Mucosa of rectum (tissue), 2 donors: ENCODE results near the gene GSTM1.
"Not testable (repeated sequence)": the region's sequence is repeated elsewhere in the genome, so short reads cannot be mapped to it uniquely, and the experiment has no call there.

Experiments used
- H3K27ac ChIP-seq, 2 donors: one replicate each; pipeline ENCODE4 v1.7.0; 2013; ENCODE audit warnings: inconsistent platforms in 2 of 2, low read depth in 2 of 2, low read length in 2 of 2
- H3K27me3 ChIP-seq, 2 donors: one replicate each; pipeline ENCODE4 v1.7.0; 2013; ENCODE audit warnings: low read length in 2 of 2; ENCODE audit not compliant: control insufficient read depth in 2 of 2, insufficient read depth in 2 of 2
- H3K36me3 ChIP-seq, 2 donors: one replicate each; pipeline ENCODE4 v1.7.0; 2013; ENCODE audit warnings: low read length in 2 of 2; ENCODE audit not compliant: control insufficient read depth in 2 of 2, insufficient read depth in 2 of 2
- H3K4me1 ChIP-seq, 2 donors: one replicate each; pipeline ENCODE4 v1.7.0; 2013; ENCODE audit warnings: low read length in 2 of 2, mild to moderate bottlenecking in 1 of 2; ENCODE audit not compliant: control insufficient read depth in 2 of 2, insufficient read depth in 2 of 2
- H3K4me3 ChIP-seq, 2 donors: one replicate each; pipeline ENCODE4 v1.7.0; 2013; ENCODE audit warnings: low read length in 2 of 2
- H3K9ac ChIP-seq, 2 donors: one replicate each; pipeline ENCODE4 v1.7.0; 2013; ENCODE audit warnings: low read length in 2 of 2, low read depth in 1 of 2, mild to moderate bottlenecking in 1 of 2
- H3K9me3 ChIP-seq, 2 donors: one replicate each; pipeline ENCODE4 v1.7.0; 2013; ENCODE audit warnings: low read length in 2 of 2; ENCODE audit not compliant: control insufficient read depth in 2 of 2
- donor health status: healthy.
- donor health status: Normal muscosa, but diverticular disease.

Gene GSTM1

DNA sequence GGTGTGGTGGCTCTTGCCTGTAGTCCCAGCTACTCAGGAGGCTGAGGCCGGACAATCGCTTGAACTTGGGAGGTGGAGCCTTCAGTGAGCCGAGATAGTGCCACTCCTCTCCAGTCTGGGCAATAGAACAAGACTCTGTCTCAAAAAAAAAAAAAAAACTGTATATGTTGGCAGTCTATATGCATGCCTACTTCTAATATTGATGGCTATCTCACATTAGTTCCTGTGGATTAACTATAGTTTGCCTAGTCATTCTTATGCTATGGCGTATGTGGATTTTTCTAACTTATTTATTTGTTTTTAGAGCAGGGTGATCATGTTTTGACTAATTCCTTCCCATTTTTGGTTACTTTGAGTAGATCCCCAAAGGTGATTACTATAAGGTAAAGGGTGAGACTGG is 9.4 kb downstream of the GSTM1 start:
- H3K4me3 ChIP-seq, result no peak overlapping the region
- H3K4me1 ChIP-seq, result no peaks in the 10 kb centered on the region
- H3K36me3 ChIP-seq, result no peaks in the 10 kb centered on the region
- H3K9me3 ChIP-seq, result no peaks in the 10 kb centered on the region
- H3K27me3 ChIP-seq, result no peaks in the 10 kb centered on the region
- no peak overlapping the region for H3K9ac ChIP-seq
- H3K27ac ChIP-seq, result no peak overlapping the region

DNA sequence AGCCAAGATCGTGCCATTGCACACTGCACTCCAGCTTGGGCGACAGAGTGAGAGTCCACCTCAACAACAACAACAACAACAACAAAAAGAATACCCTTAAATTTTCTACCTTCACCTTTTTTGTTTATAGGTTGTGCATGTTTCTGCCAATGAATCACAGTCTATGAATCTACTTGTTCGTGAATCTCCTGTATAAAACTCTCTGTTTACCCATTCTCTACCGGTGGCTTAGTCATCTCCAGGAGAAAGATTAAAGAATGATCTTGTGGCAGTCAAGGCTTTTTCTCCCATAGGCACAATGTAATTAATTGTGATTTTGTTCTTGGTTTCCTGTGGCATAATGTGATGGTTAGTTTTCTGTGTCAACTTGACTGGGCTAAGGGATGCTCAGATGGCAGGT is 10.2 kb downstream of the GSTM1 start:
- H3K4me1 ChIP-seq, H3K27ac ChIP-seq, H3K9me3 ChIP-seq, H3K9ac ChIP-seq, H3K27me3 ChIP-seq, H3K4me3 ChIP-seq, H3K36me3 ChIP-seq: not testable (repeated sequence)

DNA sequence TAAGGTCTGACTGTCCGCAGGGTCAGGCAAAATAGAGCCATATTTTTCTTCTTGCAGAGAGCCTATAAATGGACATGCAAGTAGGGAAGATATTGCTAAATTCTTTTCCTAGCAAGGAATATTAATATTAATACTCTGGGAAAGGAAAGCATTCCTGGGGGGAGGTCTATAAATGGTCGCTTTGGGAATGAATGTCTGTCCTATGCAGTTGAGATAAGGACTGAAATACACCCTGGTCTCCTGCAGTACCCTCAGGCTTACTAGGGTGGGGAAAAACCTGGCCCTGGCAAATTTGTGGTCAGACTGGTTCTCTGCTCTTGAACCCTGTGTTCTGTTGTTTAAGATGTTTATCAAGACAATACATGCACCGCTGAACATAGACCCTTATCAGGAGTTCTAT is 15.3 kb downstream of the GSTM1 start:
- H3K27ac ChIP-seq, H3K36me3 ChIP-seq, H3K4me1 ChIP-seq, H3K27me3 ChIP-seq, H3K9me3 ChIP-seq, H3K9ac ChIP-seq, H3K4me3 ChIP-seq: not testable (repeated sequence)

DNA sequence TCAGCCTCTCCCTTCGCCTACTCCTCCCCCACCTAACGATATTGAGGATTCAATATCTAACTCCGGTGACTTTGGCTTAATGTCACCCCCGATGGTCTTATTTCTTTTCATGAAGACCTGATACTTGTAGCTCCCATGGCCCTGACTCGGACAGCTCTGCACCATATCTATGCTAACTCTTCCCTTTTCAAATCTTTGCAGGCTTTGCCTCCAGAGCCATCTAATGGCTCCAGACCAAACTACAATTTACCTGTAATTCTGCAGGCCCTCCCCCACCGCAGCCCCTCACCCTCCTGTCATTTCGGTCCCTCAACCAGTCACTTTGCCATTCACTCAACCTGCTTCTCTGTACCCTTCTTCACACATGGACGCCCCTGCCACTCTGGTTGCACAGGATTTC is 16.6 kb downstream of the GSTM1 start:
- H3K27me3 ChIP-seq, result no peaks in the 10 kb centered on the region
- H3K36me3 ChIP-seq, result no peaks in the 10 kb centered on the region
- H3K4me3 ChIP-seq, result no peak overlapping the region
- no peak overlapping the region for H3K27ac ChIP-seq
- H3K9ac ChIP-seq, result no peak overlapping the region
- H3K9me3 ChIP-seq, result no peaks in the 10 kb centered on the region
- H3K4me1 ChIP-seq, result no peaks in the 10 kb centered on the region

DNA sequence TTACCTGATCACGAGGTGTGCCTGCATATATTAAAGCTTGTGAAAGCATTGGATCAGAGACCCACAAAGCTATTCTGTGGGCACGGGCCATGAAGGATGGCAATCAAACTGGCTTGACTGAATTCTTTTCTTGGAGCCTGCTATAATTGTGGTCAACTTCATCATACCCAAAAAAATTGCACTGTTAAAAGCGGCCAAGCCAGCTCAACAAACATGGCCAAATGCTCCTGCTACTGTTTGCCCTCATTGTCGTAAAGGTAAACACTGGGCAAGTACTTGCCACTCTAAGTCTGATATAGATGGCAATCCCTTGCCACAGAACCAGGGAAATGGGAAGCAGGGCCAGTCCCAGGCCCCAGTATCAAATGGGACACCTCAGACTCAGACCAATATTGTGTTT is 17.8 kb downstream of the GSTM1 start:
- H3K4me3 ChIP-seq, result no peak overlapping the region
- no peaks in the 10 kb centered on the region for H3K36me3 ChIP-seq
- no peaks in the 10 kb centered on the region for H3K27me3 ChIP-seq
- H3K9ac ChIP-seq, result no peak overlapping the region
- no peak overlapping the region for H3K27ac ChIP-seq
- H3K9me3 ChIP-seq, result no peaks in the 10 kb centered on the region
- no peaks in the 10 kb centered on the region for H3K4me1 ChIP-seq

DNA sequence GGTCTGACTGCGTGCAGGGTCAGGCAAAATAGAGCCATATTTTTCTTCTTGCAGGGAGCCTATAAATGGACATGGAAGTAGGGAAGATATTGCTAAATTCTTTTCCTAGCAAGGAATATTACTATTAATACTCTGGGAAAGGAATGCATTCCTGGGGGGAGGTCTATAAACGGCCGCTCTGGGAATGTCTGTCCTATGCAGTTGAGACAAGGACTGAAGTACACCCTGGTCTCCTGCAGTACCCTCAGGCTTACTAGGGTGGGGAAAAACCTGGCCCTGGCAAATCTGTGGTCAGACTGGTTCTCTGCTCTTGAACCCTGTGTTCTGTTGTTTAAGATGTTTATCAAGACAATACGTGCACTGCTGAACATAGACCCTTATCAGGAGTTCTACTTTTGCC is 21.3 kb downstream of the GSTM1 start:
- not testable (repeated sequence) for H3K36me3 ChIP-seq, H3K4me1 ChIP-seq, H3K9me3 ChIP-seq, H3K9ac ChIP-seq, H3K27me3 ChIP-seq, H3K4me3 ChIP-seq, H3K27ac ChIP-seq

DNA sequence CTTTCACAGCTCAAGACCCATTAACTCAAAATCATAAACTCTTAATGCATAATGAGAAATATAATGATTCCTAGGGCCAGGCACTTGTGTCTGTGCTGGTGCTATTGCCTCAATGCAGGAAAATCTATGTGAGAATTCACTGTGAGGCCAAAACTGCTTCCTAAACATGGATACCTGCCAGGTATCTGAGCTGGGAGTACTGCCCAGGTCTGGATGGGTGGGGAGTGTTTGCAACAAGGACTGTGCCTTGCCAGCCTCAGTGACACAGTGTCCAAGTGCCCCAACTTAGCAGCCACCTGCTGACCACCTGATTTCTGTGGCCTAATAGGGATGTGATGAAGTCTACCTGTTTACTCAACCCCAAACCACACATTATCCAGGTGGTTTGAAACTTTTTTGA is 22.2 kb downstream of the GSTM1 start:
- H3K27ac ChIP-seq, H3K9me3 ChIP-seq, H3K4me1 ChIP-seq, H3K36me3 ChIP-seq, H3K9ac ChIP-seq, H3K4me3 ChIP-seq, H3K27me3 ChIP-seq: not testable (repeated sequence)

DNA sequence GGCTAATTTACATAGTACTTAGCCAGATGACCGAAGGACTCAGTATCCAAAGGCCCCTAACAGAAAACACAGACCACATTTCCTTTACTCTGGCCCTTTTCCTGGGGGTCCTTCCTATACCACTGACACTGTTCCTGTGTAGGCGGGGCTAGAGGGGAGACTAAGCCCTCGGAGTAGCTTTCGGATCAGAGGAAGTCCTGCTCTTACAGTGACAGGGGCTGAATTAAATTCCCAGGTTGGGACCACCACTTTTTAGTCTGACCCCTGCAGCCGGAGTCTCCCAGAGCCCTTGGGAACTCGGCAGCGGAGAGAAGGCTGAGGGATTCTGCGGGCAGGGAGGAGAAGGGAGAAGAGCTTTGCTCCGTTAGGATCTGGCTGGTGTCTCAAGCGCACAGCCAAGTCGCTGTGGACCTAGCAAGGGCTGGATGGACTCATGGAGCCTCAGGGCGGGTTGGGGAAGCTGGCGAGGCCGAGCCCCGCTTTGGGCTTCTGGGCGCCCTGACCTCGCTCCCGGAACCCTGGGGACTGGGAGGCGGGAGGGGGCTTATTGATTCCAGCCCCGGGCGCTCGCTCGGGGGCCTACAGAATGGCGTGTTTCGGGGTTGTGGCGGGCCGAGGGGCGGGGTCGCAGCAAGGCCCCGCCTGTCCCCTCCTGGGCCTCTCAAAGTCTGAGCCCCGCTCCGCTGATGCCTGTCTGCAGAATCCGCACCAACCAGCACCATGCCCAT is 24.1 kb downstream of the GSTM1 start, which contains the start of gene GSTM5:
Gene GSTM5, plus strand, starts transcription at position 659 of the 728 bp plus-strand sequence. Its CDS starts 62 bp downstream, at position 721.
- H3K36me3 ChIP-seq, H3K4me1 ChIP-seq, H3K27ac ChIP-seq, H3K27me3 ChIP-seq, H3K9me3 ChIP-seq: not testable (repeated sequence)
- Histone ChIP-seq H3K4me3 (peak within 1 kb of the TSS in 1 of 2 donors; percentile 20), H3K9ac (peak within 1 kb of the TSS in 1 of 2 donors; percentile 51)

DNA sequence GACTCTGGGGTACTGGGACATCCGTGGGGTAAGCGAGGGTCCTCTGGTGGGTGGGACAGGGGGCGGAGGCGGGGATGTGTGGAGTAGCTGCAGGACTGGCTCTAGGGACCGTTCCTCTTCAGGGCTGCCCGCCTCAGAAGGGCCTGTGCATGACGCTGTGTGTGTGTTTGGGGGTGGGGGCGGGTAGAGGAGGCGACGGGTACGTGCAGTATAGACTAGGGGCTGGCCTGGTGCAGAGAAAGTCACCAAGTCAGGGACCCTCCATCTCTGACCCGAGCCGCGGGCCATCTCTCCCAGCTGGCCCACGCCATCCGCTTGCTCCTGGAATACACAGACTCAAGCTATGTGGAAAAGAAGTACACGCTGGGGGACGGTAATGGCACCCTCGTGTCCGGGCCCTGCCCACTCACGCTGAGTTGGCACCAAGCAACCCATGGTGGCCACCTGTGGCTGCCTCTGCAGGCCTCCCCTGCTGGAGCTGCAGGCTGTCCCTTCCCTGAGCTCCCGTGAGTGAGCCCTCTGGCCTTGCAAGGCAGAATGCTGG is 24.8 kb downstream of the GSTM1 start:
- Histone ChIP-seq H3K9me3 (no peaks in the 10 kb centered on the region), H3K4me3 (peak overlapping the region in 1 of 2 donors; percentile 20), H3K4me1 (no peaks in the 10 kb centered on the region), H3K9ac (no peak overlapping the region), H3K27me3 (no peaks in the 10 kb centered on the region), H3K27ac (no peak overlapping the region), H3K36me3 (no peaks in the 10 kb centered on the region)

DNA sequence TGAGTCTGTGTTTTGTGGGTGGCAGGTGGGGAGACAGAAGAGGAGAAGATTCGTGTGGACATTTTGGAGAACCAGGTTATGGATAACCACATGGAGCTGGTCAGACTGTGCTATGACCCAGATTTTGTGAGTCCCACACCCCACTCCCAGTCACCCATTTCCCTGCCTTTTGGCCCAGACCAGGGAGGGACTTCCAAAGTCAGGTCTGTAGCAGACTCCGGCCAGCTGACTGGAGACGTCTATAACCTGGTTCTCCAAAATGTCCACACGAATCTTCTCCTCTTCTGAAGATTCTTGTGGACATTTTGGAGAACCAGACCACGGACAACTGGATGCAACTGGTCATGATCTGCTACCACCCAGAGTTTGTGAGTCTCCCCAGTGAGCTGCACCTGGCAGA is 26.0 kb downstream of the GSTM1 start:
- Histone ChIP-seq H3K27ac (no peak overlapping the region), H3K36me3 (no peaks in the 10 kb centered on the region), H3K9ac (no peak overlapping the region), H3K9me3 (no peaks in the 10 kb centered on the region), H3K4me3 (no peak overlapping the region), H3K4me1 (no peaks in the 10 kb centered on the region), H3K27me3 (no peaks in the 10 kb centered on the region)
